HG02798 (cell line): Measurements from ENCODE around the gene STRADA.
"Not testable (repeated sequence)": the region's sequence is repeated elsewhere in the genome, so short reads cannot be mapped to it uniquely, and the experiment has no call there.

Experiments
- ATAC-seq: cut with Tn5 transposase; IDR thresholded peaks from one replicate; pipeline ENCODE4 v1.9.1; 2021; ENCODE audit warnings: mild to moderate bottlenecking; ENCODE audit not compliant: unreplicated experiment, poor library complexity

Gene STRADA

GRCh38 chr17:63760771-63761539 is 19.4 kb upstream of the STRADA start:
- ATAC-seq = no peak

- no peak for ATAC-seq
Measured at GRCh38 chr17:63758428-63758827, 16.8 kb upstream of the STRADA start.

- no peak for ATAC-seq
Measured at GRCh38 chr17:63754046-63754445, 12.4 kb upstream of the STRADA start.

GRCh38 chr17:63753215-63753614 is 11.6 kb upstream of the STRADA start:
- no peak for ATAC-seq

GRCh38 chr17:63752707-63753106 is 11.1 kb upstream of the STRADA start:
- no peak for ATAC-seq

GRCh38 chr17:63751806-63752205 is 10.2 kb upstream of the STRADA start:
- no peak for ATAC-seq

- no peak for ATAC-seq
Measured at GRCh38 chr17:63741143-63741407, 524 bp downstream of the STRADA start.

GRCh38 chr17:63740464-63741142 is 996 bp downstream of the STRADA start:
- no peak for ATAC-seq

GRCh38 chr17:63735691-63736090 is 5.9 kb downstream of the STRADA start:
- ATAC-seq = no peak

GRCh38 chr17:63722403-63722802 is 19.2 kb downstream of the STRADA start:
- ATAC-seq = no peak

GRCh38 chr17:63720194-63720593 is 21.4 kb downstream of the STRADA start:
- not testable (repeated sequence) for ATAC-seq

GRCh38 chr17:63718988-63719387 is 22.6 kb downstream of the STRADA start:
- ATAC-seq = no peak

- ATAC-seq = no peak
Measured at GRCh38 chr17:63716426-63716825, 25.2 kb downstream of the STRADA start.

- ATAC-seq = no peak
Measured at GRCh38 chr17:63714550-63715277, 26.9 kb downstream of the STRADA start.

- no peak for ATAC-seq
Measured at GRCh38 chr17:63709110-63709509, 32.5 kb downstream of the STRADA start.

GRCh38 chr17:63707151-63707550 is 34.4 kb downstream of the STRADA start:
- ATAC-seq = no peak

- ATAC-seq = no peak
Measured at GRCh38 chr17:63706336-63707082, 35.1 kb downstream of the STRADA start.

- no peak for ATAC-seq
Measured at GRCh38 chr17:63705657-63706056, 35.9 kb downstream of the STRADA start.

GRCh38 chr17:63704836-63705235 is 36.8 kb downstream of the STRADA start:
- no peak for ATAC-seq

GRCh38 chr17:63704259-63704576 is 37.4 kb downstream of the STRADA start:
- ATAC-seq = no peak
